Endothelial cell of umbilical vein (primary cell): Measurements from ENCODE around the gene HOXB3. TPM values are rescaled to one million over a fixed set of nuclear protein-coding genes. Genes with fewer than 3 reads are reported as not detected.

Experiments
- BruUV-seq: library from RNA; stranded (reverse); fragments of 400-500 nt; replicated peaks from 2 replicates; lab custom pipeline; 2021; lab: Mats Ljungman, UMichigan
- CTCF ChIA-PET: fragments of 300-600, 350-600 bp; sonication (Branson Sonifier 250); formaldehyde crosslinking; loops from one replicate; lab custom pipeline; 2021; ENCODE audit warnings: antibody characterized with exemption, inconsistent platforms; lab: Charles Lee
- POLR2A ChIA-PET: fragments of 300-600, 350-600 bp; sonication (Branson Sonifier 250); formaldehyde crosslinking; loops from one replicate; lab custom pipeline; 2021; ENCODE audit warnings: antibody characterized with exemption, inconsistent platforms; lab: Charles Lee
- DNase-seq: peaks from one replicate; pipeline ENCODE4 v3.0.0-alpha.2; 2011; ENCODE audit warnings: low read depth, low spot score
- FAIRE-seq: peaks from 2 replicates; lab custom pipeline; 2011; peaks lifted over from hg19 to GRCh38; lab: Jason Lieb, UNC
- H2AFZ ChIP-seq: 2 replicates; pipeline ENCODE4 v1.6.0; 2012; ENCODE audit warnings: low read depth, low read length, control low read depth, inconsistent platforms
- H3K27ac ChIP-seq: 2 replicates; pipeline ENCODE4 v1.5.1; 2011; ENCODE audit warnings: low read depth, mild to moderate bottlenecking, control low read depth, low read length, moderate library complexity; ENCODE audit not compliant: insufficient read depth
- H3K27me3 ChIP-seq, 2 experiments: 2 replicates each; pipeline versions ENCODE4 v1.6.0 to v1.6.1; 2011; ENCODE audit warnings: low read length in 2 of 2, mixed read lengths in 1 of 2; ENCODE audit not compliant: control insufficient read depth in 2 of 2, insufficient read depth in 2 of 2
- H3K36me3 ChIP-seq, 2 experiments: 2 replicates in 1 of 2; 3 replicates in 1 of 2; pipeline ENCODE4 v1.5.1; 2011; ENCODE audit warnings: low read length in 2 of 2, mild to moderate bottlenecking in 1 of 2, moderate library complexity in 1 of 2; ENCODE audit not compliant: control insufficient read depth in 2 of 2, insufficient read depth in 2 of 2; ENCODE audit errors: extremely low read depth in 1 of 2
- H3K4me1 ChIP-seq: 3 replicates; pipeline ENCODE4 v1.5.1; 2011; ENCODE audit warnings: mild to moderate bottlenecking, low read length; ENCODE audit not compliant: control insufficient read depth, insufficient read depth; ENCODE audit errors: extremely low read depth
- H3K4me2 ChIP-seq: 2 replicates; pipeline ENCODE4 v1.6.1; 2011; ENCODE audit warnings: low read length, control low read depth, mixed read lengths; ENCODE audit not compliant: insufficient read depth
- H3K4me3 ChIP-seq, 3 experiments: fragments of 200-600 bp in 1 of 3; sonication (generic), shearing (Covaris generic) in 1 of 3; replicated peaks in 1 of 3; 2 replicates each; pipeline ENCODE4 v1.5.1; 2011 to 2016; ENCODE audit warnings: control low read depth in 3 of 3, low read length in 3 of 3, mild to moderate bottlenecking in 2 of 3, inconsistent platforms in 1 of 3, low read depth in 1 of 3, moderate library complexity in 1 of 3; ENCODE audit not compliant: insufficient read depth in 1 of 3
- H3K79me2 ChIP-seq: 2 replicates; pipeline ENCODE4 v1.6.0; 2012; ENCODE audit warnings: low read length, inconsistent platforms; ENCODE audit not compliant: control insufficient read depth, insufficient read depth
- H3K9ac ChIP-seq: replicated peaks from 2 replicates; pipeline ENCODE3; 2011; ENCODE audit warnings: low read length, control low read depth; ENCODE audit not compliant: insufficient read depth; ENCODE audit errors: extremely low read depth
- H3K9me1 ChIP-seq: replicated peaks from 3 replicates; pipeline ENCODE4 v1.6.0; 2011; ENCODE audit warnings: mild to moderate bottlenecking, low read length; ENCODE audit not compliant: control insufficient read depth, insufficient read depth; ENCODE audit errors: extremely low read depth
- H3K9me3 ChIP-seq: replicated peaks from 2 replicates; pipeline ENCODE4 v1.5.1; 2012; ENCODE audit warnings: low read length, inconsistent platforms; ENCODE audit not compliant: control insufficient read depth, insufficient read depth
- H4K20me1 ChIP-seq: replicated peaks from 2 replicates; pipeline ENCODE3; 2011; ENCODE audit warnings: mild to moderate bottlenecking, low read length; ENCODE audit not compliant: control insufficient read depth, insufficient read depth; ENCODE audit errors: extremely low read depth
- CTCF ChIP-seq, 2 donors: IDR thresholded peaks; 1 replicate in 1 of 2; 2 replicates in 1 of 2; pipeline ENCODE4 v1.5.1; 2011; ENCODE audit warnings: low read length in 2 of 2, mild to moderate bottlenecking in 2 of 2, moderate library complexity in 2 of 2, control low read depth in 1 of 2, inconsistent platforms in 1 of 2, low read depth in 1 of 2; ENCODE audit not compliant: insufficient read depth in 1 of 2; ENCODE audit errors: extremely low read depth in 1 of 2
- EZH2 ChIP-seq: IDR thresholded peaks from 2 replicates; pipeline ENCODE4 v1.6.1; 2012; ENCODE audit warnings: borderline replicate concordance, low read depth, mild to moderate bottlenecking, moderate library complexity, low read length, inconsistent platforms; ENCODE audit not compliant: severe bottlenecking
- FOS ChIP-seq: IDR thresholded peaks from 2 replicates; pipeline ENCODE4 v1.6.1; 2011; ENCODE audit warnings: mild to moderate bottlenecking, low read length, moderate library complexity, borderline replicate concordance; ENCODE audit not compliant: insufficient read depth
- GATA2 ChIP-seq: IDR thresholded peaks from 2 replicates; pipeline ENCODE4 v1.7.0; 2011; ENCODE audit warnings: low read depth, mild to moderate bottlenecking, moderate library complexity, mixed read lengths, low read length; ENCODE audit not compliant: insufficient read length, insufficient read depth
- JUN ChIP-seq: IDR thresholded peaks from 2 replicates; pipeline ENCODE4 v1.6.1; 2011; ENCODE audit warnings: borderline replicate concordance, low read depth; ENCODE audit not compliant: insufficient read length, insufficient read depth
- MAX ChIP-seq: IDR thresholded peaks from 2 replicates; pipeline ENCODE4 v1.6.1; 2011; ENCODE audit not compliant: insufficient read depth, insufficient read length
- MYC ChIP-seq: IDR thresholded peaks from one replicate; pipeline ENCODE4 v1.6.1; 2011; ENCODE audit warnings: mild to moderate bottlenecking, low read depth, low read length
- POLR2A ChIP-seq: IDR thresholded peaks from 2 replicates; pipeline ENCODE4 v1.6.1; 2012; ENCODE audit warnings: low read depth, mild to moderate bottlenecking, control low read depth, low read length
- POLR2AphosphoS5 ChIP-seq: IDR thresholded peaks from 2 replicates; pipeline ENCODE4 v1.6.1; 2012; ENCODE audit warnings: low read depth, mild to moderate bottlenecking, control low read depth, low read length, moderate library complexity; ENCODE audit not compliant: insufficient read depth
- dilution Hi-C: fragments of 300-500 bp; cut with MboI; formaldehyde crosslinking; loops from one replicate; pipeline ENCODE4 v1.15.0; 2019; ENCODE audit warnings: low sequenced_read_pairs; ENCODE audit not compliant: extremely low pct_ligation_motif_present
- intact Hi-C: fragments of 100-400 bp; cut with micrococcal nuclease; formaldehyde crosslinking; loops from one replicate; pipeline ENCODE4 v1.10.0; 2022
- polyA plus RNA-seq, 4 experiments: library from polyadenylated mRNA; depleted of rRNA in 3 of 4; stranded (reverse) in 3 of 4; unstranded in 1 of 4; fragments of >200 nt; gene quantifications; 2 replicates each; pipeline versions ENCODE4 v1.2.1 to v1.2.3, GENCODE V29; 2011 to 2012; ENCODE audit warnings: missing spikeins in 1 of 4
- total RNA-seq: library from RNA; stranded (reverse); gene quantifications from 2 replicates; pipeline ENCODE4 v1.2.3, GENCODE V29; 2021

HOXB3 gene
- total and polyA plus RNA-seq, 2 donors (not counting 3 experiments of a cell fraction or from before 2014, with no cell fraction given): 29.6 to 56.6 TPM

GRCh38 chr17:48595278-48595999 is 5.4 kb upstream of the HOXB3 start:
- intact Hi-C loops (no loop called here), dilution Hi-C loops (no loop called here)
- H3K4me1 ChIP-seq: peaks cover 22% of the 10 kb centered on the region
- POLR2A ChIA-PET: no interaction called here
- DNase-seq (no peak), FAIRE-seq (no peak)
- H3K4me2 ChIP-seq: no peak overlapping the region
- H2AFZ ChIP-seq: no peak overlapping the region
- no peaks in the 10 kb centered on the region for H3K27me3 ChIP-seq
- no peak overlapping the region for H3K4me3 ChIP-seq
- H3K9me1 ChIP-seq: no peaks in the 10 kb centered on the region
- peaks cover 3 to 11% of the 10 kb centered on the region in 2 experiments for H3K36me3 ChIP-seq
- BruUV-seq: no TSS peak
- H3K9ac ChIP-seq: no peak overlapping the region
- TF ChIP-seq MYC (no peak), EZH2 (no peak), FOS (no peak), CTCF (IDR thresholded peaks at IDR 0.05; ENCODE audit: extremely low read depth in 1 of 2, insufficient read depth in 1 of 2, low read depth in 1 of 2, low read length in 2 of 2) (no peak), POLR2A (no peak), POLR2AphosphoS5 (no peak), GATA2 (no peak), JUN (no peak), MAX (no peak)
- H3K27ac ChIP-seq: no peak overlapping the region
- CTCF ChIA-PET: interaction anchor here (1.1 to 4.2 kb wide), 7 partner anchors 21 to 380 kb away, joined by 4 to 31 read pairs (median 7); no protein-coding TSS in a partner anchor
- H4K20me1 ChIP-seq: no peaks in the 10 kb centered on the region
- H3K79me2 ChIP-seq: peaks cover 58% of the 10 kb centered on the region
- H3K9me3 ChIP-seq: no peaks in the 10 kb centered on the region
